Transverse colon (tissue), 4 donors: ENCODE data around the gene TALDO1. TPM values are rescaled to one million over a fixed set of nuclear protein-coding genes. Genes with fewer than 3 reads are reported as not detected.

Experiments used
- DNase-seq: peaks from one replicate; pipeline ENCODE4 v3.0.0-alpha.2; 2019
- H3K27ac ChIP-seq, 4 donors: fragments of 200-600 bp; sonication (generic); 2 replicates each; pipeline ENCODE4 v1.5.1; 2016 to 2018; ENCODE audit warnings: inconsistent platforms in 4 of 4
- H3K27me3 ChIP-seq: fragments of 200-600 bp; sonication (generic); 2 replicates; pipeline ENCODE4 v1.5.1; 2017; ENCODE audit warnings: inconsistent platforms
- H3K36me3 ChIP-seq, 4 donors: fragments of 200-600 bp; sonication (generic); 2 replicates each; pipeline ENCODE4 v1.5.1; 2017 to 2019; ENCODE audit warnings: inconsistent platforms in 4 of 4
- H3K4me1 ChIP-seq, 4 donors: fragments of 200-600 bp; sonication (generic); 2 replicates each; pipeline ENCODE4 v1.5.1; 2017 to 2020; ENCODE audit warnings: inconsistent platforms in 4 of 4
- H3K4me3 ChIP-seq, 4 donors: fragments of 200-600 bp; sonication (generic); 1 replicate in 1 of 4; 2 replicates in 3 of 4; pipeline versions ENCODE4 v1.5.1 to v1.6.1; 2017 to 2019; ENCODE audit warnings: inconsistent platforms in 4 of 4
- H3K9me3 ChIP-seq, 2 donors: fragments of 200-600 bp; sonication (generic); 2 replicates each; pipeline ENCODE4 v1.5.1; 2017 to 2019; ENCODE audit warnings: inconsistent platforms in 2 of 2
- CTCF ChIP-seq, 5 experiments: fragments of 200-600 bp in 3 of 5; fragments of 450-650 bp in 2 of 5; sonication (generic) in 3 of 5; IDR thresholded peaks; 1 replicate in 2 of 5; 2 replicates in 3 of 5; pipeline ENCODE4 v1.5.1; 2016 to 2017; ENCODE audit warnings: antibody characterized with exemption in 5 of 5, inconsistent platforms in 3 of 5, mild to moderate bottlenecking in 2 of 5, moderate library complexity in 1 of 5
- EP300 ChIP-seq: sonication (generic); formaldehyde crosslinking; IDR thresholded peaks from one replicate; pipeline ENCODE4 v1.6.1; 2017; ENCODE audit warnings: antibody characterized with exemption, low read depth
- POLR2A ChIP-seq: fragments of 450-650 bp; IDR thresholded peaks from one replicate; pipeline ENCODE4 v1.6.1; 2016; ENCODE audit warnings: antibody characterized with exemption, mild to moderate bottlenecking, moderate library complexity
- POLR2AphosphoS5 ChIP-seq, 3 donors: sonication (generic); formaldehyde crosslinking; IDR thresholded peaks; one replicate each; pipeline ENCODE4 v1.6.1; 2016; ENCODE audit warnings: antibody characterized with exemption in 3 of 3
- WGBS, 2 donors: methylation state at CpG; one replicate each; pipeline ENCODE4 v1.1.5; 2018; ENCODE audit warnings: low coverage in 1 of 2; 5-methylcytosine and 5-hydroxymethylcytosine counted together
- in situ Hi-C, 4 donors: fragments of 200-750 bp; cut with MboI; loops; one replicate each; pipeline versions ENCODE4 v1.15.0 to v1.15.1; 2017; ENCODE audit warnings: low sequenced_read_pairs in 3 of 4, low pct_ligation_motif_present in 1 of 4, low pct_unique_long_range_greater_than_20kb in 1 of 4
- intact Hi-C: fragments of 100-400 bp; cut with DNase I; formaldehyde crosslinking; loops from one replicate; pipeline ENCODE4 v1.15.1; 2023; ENCODE audit warnings: low total_unique reads
- total RNA-seq, 4 donors: library from RNA; depleted of rRNA; stranded (reverse); fragments of >200 nt; gene quantifications; one replicate each; pipeline ENCODE4 v1.1.0, GENCODE V29; 2016

Gene TALDO1
- total RNA-seq, 4 donors from 2014 or later, result 124 to 164 (median 141) TPM

DNA sequence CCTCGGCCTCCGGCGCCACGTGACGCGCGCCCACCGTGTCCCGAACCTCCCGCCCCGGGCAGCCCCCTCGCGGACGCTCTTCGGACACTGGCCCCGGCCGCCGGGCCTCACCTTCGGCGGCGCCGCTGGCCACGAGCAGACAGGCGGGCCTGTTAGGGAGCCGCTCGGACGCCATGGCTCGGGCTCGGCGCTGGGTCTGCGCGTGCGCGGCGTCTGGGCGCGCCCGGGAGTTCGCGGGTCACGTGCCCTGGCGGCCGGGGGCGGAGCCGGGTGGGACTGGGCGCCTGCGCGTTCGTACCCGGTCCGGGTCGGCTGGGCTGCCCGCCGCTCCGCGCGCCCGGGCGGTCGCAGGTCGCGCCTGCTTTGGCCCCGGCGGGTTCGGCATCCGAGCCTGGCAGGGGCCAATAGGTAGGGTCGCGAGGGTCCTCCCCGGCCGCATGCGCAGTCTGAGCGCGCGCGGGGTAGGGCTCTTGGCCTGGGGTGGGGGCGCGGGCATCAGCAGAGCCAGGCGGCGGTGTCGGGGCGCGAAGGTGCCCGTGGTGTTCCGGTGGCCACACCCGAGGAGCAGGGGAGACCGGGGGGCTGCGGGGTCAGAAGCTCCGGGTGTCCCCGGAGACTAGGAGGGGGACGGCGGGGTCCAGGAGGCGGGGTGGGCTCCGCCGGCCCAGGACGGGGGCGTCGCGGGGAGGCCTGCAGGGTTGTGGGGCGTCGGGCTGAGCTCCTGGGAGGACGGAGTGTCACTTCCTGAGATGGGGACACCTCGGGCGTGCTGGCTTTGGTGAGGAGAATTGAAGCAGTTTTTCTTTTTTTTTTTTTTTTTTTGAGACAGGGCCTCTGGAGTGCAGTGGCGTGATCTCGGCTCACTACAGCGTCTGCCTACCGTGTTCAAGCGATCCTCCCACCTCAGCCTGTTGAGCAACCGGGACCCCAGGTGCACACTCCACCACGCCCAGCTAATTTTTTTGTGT is 30.3 kb downstream of the TALDO1 start, which contains the start of gene GATD1:
Gene GATD1, minus strand, starts transcription at position 200 of the 968 bp plus-strand sequence. Its CDS starts 25 bp downstream, at position 175.
- in situ Hi-C loops, result no loop called here

DNA sequence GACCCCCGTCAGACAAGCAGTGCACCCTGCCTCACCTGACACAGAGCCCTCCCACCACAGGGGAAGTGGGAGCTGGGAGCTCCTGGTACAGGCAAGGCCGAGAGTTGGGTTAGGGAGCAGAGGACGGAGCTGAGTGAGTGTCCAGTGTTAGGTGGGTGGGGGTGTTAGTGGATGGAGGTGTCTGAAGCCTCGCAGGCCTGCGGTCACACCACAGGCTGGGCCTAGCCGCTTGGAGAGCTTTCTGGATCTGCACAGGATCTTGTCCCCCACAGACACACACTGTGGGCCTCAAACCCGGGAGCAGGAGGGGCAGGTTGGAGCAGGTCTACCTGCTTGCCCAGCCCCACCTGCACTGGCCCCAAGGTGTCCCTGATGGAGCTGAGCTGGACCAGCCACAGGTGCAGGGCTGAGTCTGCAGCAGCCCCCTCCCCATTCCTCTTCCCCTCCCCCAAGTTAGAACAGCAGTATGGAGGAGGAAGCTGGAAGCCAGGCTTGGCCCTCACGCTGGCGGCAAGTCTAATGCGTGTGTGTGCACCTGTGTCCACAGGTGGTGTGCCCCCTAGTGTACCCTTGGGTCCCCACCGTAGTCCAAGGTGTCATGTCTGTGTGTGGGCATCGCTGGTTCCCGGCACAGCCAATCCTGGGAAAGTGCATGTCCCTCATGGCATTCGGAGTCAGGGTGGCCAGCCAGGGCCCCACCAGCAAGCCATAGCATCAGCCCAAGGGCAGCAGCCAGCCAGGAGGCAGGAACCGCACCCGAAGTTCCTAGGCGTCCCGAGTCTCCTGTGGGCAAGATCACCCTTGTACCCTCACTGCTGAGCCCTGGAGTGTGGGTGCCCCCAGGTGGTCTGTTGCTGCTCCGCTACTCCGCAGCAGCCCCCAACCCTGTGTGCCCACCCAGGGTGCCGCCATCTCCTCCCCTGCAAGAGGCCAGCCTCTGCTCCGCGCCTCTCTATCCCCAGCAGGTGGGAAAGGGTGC is 32.0 kb downstream of the TALDO1 start:
- no peaks in the 10 kb centered on the region for H3K36me3 ChIP-seq
- peaks cover 24 to 38% (median 37%) of the 10 kb centered on the region in 4 donors for H3K4me1 ChIP-seq
- H3K4me3 ChIP-seq, result no peak overlapping the region
- TF ChIP-seq POLR2AphosphoS5 (IDR thresholded peaks at IDR 0.05), result no peak
- TF ChIP-seq EP300, result no peak
- TF ChIP-seq CTCF (IDR thresholded peaks at IDR 0.05), result no peak
- no peak for TF ChIP-seq POLR2A
- DNase-seq, result peak; percentile 7
- intact Hi-C loops, result no loop called here
- no peaks in the 10 kb centered on the region for H3K27me3 ChIP-seq
- H3K9me3 ChIP-seq, result no peaks in the 10 kb centered on the region
- H3K27ac ChIP-seq, result no peak overlapping the region
- 92% methylated on average over 12 of the region's 23 CpGs; no CpG with 5 or more reads in 1 of the 2 donors for WGBS, 2 donors
- in situ Hi-C loops, result no loop called here

More for the DNA sequence above, 30.3 kb downstream of the TALDO1 start, which contains the start of gene GATD1:
- intact Hi-C loops, result no loop called here
- Histone ChIP-seq H3K4me1 (peaks cover 24 to 29% (median 27%) of the 10 kb centered on the region in 4 donors), H3K27me3 (no peaks in the 10 kb centered on the region), H3K9me3 (no peaks in the 10 kb centered on the region), H3K36me3 (no peaks in the 10 kb centered on the region), H3K27ac (peak within 1 kb of the TSS; percentile 88 to 93 (median 89)), H3K4me3 (peak within 1 kb of the TSS; percentile 93 to 100 (median 95))
- TF ChIP-seq POLR2AphosphoS5 (IDR thresholded peaks at IDR 0.05) (peak; percentile 17 to 83 (median 83)), EP300 (no peak), POLR2A (peak; percentile 65)
- WGBS, 2 donors, result 1% methylated on average over 50 of the region's 110 CpGs; no CpG with 5 or more reads in 1 of the 2 donors
- peak; percentile 95 for DNase-seq

GRCh38 chr11:779955-780532 is 32.8 kb downstream of the TALDO1 start:
- Histone ChIP-seq H3K9me3 (no peaks in the 10 kb centered on the region), H3K27ac (no peak overlapping the region), H3K4me1 (peaks cover 23 to 36% (median 35%) of the 10 kb centered on the region in 4 donors), H3K27me3 (no peaks in the 10 kb centered on the region), H3K4me3 (no peak overlapping the region), H3K36me3 (no peaks in the 10 kb centered on the region)
- no peak for DNase-seq
- TF ChIP-seq EP300 (no peak), POLR2AphosphoS5 (IDR thresholded peaks at IDR 0.05) (no peak), POLR2A (no peak), CTCF (IDR thresholded peaks at IDR 0.05) (no peak)
- 97% methylated on average over 15 of the region's 16 CpGs; no CpG with 5 or more reads in 1 of the 2 donors for WGBS, 2 donors
- in situ Hi-C loops, result no loop called here
- intact Hi-C loops, result no loop called here

- peak overlapping the region in 2 of 4 donors; percentile 12 to 20 for H3K27ac ChIP-seq
- H3K9me3 ChIP-seq, result no peaks in the 10 kb centered on the region
- H3K27me3 ChIP-seq, result no peaks in the 10 kb centered on the region
- H3K36me3 ChIP-seq, result no peaks in the 10 kb centered on the region
- WGBS, 2 donors, result 4 to 76% methylated on average over 3 to 36 of the region's 36 CpGs
- no peak for TF ChIP-seq CTCF (IDR thresholded peaks at IDR 0.05)
- TF ChIP-seq POLR2AphosphoS5 (IDR thresholded peaks at IDR 0.05), result no peak
- TF ChIP-seq POLR2A, result no peak
- TF ChIP-seq EP300, result no peak
- peaks cover 9 to 19% (median 17%) of the 10 kb centered on the region in 4 donors for H3K4me1 ChIP-seq
- intact Hi-C loops (no loop called here), in situ Hi-C loops (no loop called here)
- H3K4me3 ChIP-seq, result no peak overlapping the region
- DNase-seq, result no peak
These were observed 35.3 kb downstream of the TALDO1 start for GRCh38 chr11:782264-783174.
